Measurements from ENCODE around the gene MYOCD.

The MYOCD gene

DNA sequence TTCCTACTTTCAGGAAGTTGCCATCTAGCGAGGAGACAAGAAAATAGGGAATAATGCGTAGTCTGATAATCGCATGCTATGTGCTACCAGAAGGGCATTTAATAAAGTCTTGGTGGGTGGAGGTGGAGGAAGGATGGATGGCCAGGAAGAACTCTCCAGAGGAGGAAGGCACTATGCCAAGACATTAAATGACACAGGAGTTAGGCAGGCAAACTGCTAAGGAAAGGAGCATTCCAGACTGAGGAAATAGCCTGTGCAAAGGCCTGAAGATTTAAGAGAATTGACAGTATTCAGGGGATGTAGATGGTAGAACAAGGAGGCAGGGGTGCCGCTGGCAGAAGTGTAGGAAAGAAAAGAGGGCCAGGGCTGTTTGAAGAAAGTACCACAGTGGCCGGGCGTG, 104.3 kb downstream of the MYOCD start:
- DNase-seq: no peak

GRCh38 chr17:12773153-12773552, 107.5 kb downstream of the MYOCD start:
- DNase-seq: no peak

DNA sequence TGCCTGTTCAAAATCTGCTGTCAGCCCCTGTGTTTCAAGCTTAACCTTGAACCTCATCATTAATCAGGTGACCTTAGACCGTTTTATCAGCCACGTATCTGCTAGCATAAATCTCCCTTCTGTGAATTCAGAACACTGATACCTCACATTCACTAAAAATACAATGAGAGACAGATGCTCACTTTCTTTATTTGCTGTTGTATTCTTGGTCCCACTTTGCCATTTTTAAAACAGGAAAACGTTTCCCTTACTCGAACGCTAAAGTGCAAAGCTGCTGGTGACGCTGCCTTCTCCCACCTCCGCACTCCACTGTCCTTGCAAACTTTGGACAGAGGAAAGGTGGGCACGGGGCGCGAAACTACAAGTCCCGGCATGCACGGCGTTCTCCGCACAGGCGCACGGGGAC, 123.4 kb downstream of the MYOCD start:
- DNase-seq: no peak

GRCh38 chr17:12789481-12790248, 124.0 kb downstream of the MYOCD start, which contains the start of gene ARHGAP44:
Gene ARHGAP44 (plus strand): TSS chr17:12789498. CDS start chr17:12789839, 341 bp downstream.
- no peak for DNase-seq

DNA sequence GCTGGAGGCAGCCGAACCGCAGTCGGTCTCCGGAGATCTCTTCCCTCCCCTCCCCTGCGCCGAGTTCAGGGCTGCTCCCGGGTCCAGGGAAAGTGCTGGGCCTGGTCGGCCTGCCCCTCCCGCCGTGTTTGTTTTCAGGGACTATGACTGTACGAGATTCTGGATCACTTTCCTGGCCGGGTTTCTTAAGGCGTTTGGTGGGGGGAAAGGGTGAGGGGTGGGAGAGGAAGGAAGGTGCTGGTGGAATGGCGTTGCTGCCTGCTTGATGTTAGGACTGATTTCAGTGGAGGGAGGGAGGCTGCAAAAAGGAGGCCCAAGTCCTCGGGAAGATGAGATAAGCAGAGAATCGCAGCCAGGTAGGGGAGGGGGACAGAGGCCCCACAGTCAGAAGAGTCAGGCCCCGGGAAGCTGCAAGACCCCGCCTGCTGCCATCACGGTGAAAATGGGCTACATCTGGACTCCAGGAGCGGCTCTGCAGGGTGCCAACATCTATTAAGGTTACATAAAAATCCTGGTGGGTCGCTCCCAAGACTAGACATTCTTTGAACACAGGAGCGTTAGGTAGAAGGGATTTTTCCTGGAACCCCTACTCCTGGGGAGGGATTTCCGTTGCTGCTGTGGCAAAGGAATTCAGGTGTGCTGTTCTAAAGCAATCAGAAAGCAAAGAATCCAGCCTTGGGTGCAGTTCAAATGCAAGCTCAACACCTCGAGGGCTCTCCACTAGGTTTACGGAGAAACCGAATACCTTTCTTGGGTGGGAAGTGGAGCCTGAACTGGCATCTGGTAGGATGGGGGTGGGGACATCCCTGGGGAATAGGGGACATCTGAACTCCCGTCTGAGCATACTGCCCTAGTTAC, 124.8 kb downstream of the MYOCD start:
- DNase-seq: no peak

DNA sequence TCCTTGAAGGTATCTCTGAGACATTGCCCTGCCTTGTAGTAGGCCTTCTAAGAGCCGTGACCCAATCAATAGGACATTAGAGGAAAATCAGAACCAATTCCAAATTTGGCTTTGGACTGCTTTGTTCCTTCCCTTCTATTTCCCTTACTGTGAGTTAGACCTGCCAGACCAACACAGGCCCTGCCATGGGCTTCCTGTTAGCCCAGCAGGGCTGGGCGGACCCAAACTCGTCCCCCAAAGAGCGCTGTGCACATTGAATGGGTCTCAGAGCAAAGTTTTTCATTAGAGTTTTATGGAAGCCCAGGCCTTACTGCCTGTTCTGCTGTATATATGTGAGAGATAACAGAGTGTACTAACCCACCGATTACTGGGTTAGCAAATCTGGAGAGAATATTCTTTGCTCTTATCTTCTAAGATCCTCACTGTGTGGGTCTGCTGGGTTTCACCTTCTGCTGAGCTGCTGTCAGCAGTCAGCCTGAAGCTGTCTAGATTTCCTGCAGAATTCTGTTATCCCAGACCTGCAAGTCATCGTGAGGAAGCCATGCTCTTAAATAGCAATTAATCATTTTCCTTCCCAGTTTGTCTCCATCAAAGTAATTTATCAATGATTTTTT, 129.3 kb downstream of the MYOCD start:
- no peak for DNase-seq

DNA sequence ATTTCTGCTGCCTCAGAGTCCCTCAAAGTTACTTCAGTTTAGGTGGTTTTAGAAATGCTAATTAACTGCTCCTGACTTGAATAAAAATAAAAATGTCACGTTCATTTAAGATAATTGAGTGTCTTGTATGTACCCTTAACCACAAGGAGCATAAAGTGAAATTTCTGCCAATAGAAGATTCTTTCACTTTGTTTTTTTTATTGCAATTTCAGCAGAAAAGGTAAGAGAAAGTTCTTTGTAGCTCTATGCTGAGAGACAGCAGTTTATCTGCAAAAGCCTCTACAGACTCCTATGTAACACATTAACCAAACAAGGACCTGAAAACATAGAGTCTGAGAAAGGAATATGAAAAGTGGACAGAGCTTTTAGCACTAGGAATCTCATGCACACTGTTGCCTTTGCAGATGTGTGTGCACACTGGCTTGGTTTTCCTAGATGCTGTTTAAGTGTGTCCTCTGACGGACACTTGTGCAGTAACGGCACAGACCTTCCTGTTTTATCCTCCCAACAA, 135.2 kb downstream of the MYOCD start:
- no peak for DNase-seq

- DNase-seq: no peak
Measured at GRCh38 chr17:12806630-12807029, 140.9 kb downstream of the MYOCD start.

DNA sequence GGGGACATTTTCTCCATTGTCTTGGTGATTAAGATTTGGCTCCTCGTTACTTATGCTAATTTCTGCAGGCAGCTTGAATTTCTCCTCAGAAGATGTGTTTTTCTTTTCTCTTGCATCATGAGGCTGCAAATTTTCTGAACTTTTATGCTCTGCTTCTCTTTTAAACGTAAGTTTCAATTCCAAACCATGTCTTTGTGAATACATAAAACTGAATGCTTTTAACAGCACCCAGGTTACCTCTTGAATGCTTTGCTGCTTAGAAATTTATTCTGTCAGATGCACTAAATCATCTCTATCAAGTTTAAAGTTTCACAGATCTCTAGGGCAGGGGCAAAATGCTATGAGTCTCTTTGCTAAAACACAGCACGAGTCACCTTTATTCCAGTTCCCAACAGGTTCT, 143.0 kb downstream of the MYOCD start:
- DNase-seq: no peak

- DNase-seq: no peak
Measured at GRCh38 chr17:12812877-12813276, 147.2 kb downstream of the MYOCD start.

DNA sequence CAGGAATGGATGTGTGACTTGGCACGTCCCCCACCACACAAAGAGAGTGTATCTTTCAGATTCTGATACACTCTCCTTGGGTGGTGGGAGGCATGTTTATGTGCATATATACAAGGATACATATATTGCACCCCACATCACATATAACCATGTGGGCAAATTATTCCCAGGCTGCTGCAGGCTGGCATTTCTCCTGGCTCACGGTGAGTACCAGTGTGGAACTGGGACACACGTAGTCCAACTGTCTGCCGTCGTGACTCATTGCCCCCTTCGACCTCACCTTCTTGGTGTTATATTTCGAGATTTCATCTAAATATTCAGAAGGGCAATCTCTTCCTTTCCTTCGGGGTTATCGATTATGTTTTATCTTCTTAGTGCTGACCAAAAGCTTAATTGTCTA, 148.0 kb downstream of the MYOCD start:
- DNase-seq: no peak

GRCh38 chr17:12814718-12815117, 149.0 kb downstream of the MYOCD start:
- no peak for DNase-seq

- DNase-seq: no peak
Measured at GRCh38 chr17:12815642-12816141, 150.0 kb downstream of the MYOCD start.

Measured in CD4-positive, alpha-beta T cell treated with Interferon gamma for 1 hour (primary cell).